Gastroesophageal sphincter (tissue), 3 donors: ENCODE results near the gene IL10.

Experiments
- CTCF ChIP-seq, 4 experiments: fragments of 200-600 bp in 2 of 4; fragments of 450-650 bp in 2 of 4; sonication (generic) in 1 of 4; IDR thresholded peaks; one replicate each; pipeline ENCODE4 v1.5.1; 2017 to 2019; ENCODE audit warnings: antibody characterized with exemption in 4 of 4, mild to moderate bottlenecking in 2 of 4, moderate library complexity in 2 of 4
- POLR2A ChIP-seq, 2 donors: fragments of 450-650 bp; IDR thresholded peaks; one replicate each; pipeline ENCODE4 v1.6.1; 2017; ENCODE audit warnings: antibody characterized with exemption in 2 of 2, mild to moderate bottlenecking in 2 of 2, moderate library complexity in 1 of 2
- POLR2AphosphoS5 ChIP-seq: sonication (generic); formaldehyde crosslinking; IDR thresholded peaks from one replicate; pipeline ENCODE4 v1.6.1; 2017; ENCODE audit warnings: antibody characterized with exemption

DNA sequence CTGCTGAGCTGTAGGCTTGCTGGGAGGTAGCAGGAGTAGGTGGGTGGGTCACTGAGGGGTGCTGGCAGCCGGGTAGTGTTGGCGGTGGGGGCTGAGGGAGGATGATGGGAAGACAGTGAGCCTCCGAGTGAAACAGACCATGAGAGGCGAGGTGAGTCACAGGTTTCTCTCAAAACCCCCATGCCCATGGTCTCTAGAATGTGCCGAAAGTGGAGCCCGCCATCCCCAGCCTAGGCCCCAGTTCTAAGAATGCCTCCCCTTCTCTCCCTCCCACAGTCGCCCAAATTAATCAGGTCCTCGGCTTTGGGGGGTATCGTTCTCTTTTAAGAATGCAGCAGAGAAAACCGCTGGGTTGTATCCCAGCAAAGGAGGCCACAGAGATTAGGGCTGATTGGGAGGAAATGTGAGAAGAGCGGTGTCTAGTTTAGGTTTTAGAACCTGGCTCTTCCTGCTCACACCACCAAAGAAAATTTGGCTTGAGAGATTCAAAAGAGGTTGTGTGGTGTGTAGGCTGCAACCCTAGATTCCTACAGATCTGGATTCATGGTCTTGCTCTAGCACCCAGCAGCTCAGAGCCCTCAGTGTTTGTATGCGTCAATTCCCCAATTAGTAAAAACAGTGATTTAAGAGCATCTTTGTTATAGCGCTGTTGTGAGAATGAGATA, 29.4 kb downstream of the IL10 start:
- TF ChIP-seq CTCF (IDR thresholded peaks at IDR 0.05) (no peak), POLR2A (IDR thresholded peaks at IDR 0.05) (no peak), POLR2AphosphoS5 (no peak)
